Thyroid gland (tissue), 4 donors: ENCODE measurements around the gene GSN.

Experiments used
- POLR2A ChIP-seq, 2 donors: fragments of 450-650 bp; IDR thresholded peaks; one replicate each; pipeline ENCODE4 v1.6.1; 2017; ENCODE audit warnings: antibody characterized with exemption in 2 of 2, mild to moderate bottlenecking in 2 of 2, moderate library complexity in 1 of 2
- TF ChIP-seq, protein P1 (sequence below), 6 experiments: fragments of 200-600 bp in 3 of 6; fragments of 450-650 bp in 3 of 6; sonication (generic) in 3 of 6; IDR thresholded peaks; one replicate each; pipeline ENCODE4 v1.5.1; 2016 to 2019; ENCODE audit warnings: antibody characterized with exemption in 6 of 6, mild to moderate bottlenecking in 2 of 6, inconsistent platforms in 1 of 6, moderate library complexity in 1 of 6

DNA sequence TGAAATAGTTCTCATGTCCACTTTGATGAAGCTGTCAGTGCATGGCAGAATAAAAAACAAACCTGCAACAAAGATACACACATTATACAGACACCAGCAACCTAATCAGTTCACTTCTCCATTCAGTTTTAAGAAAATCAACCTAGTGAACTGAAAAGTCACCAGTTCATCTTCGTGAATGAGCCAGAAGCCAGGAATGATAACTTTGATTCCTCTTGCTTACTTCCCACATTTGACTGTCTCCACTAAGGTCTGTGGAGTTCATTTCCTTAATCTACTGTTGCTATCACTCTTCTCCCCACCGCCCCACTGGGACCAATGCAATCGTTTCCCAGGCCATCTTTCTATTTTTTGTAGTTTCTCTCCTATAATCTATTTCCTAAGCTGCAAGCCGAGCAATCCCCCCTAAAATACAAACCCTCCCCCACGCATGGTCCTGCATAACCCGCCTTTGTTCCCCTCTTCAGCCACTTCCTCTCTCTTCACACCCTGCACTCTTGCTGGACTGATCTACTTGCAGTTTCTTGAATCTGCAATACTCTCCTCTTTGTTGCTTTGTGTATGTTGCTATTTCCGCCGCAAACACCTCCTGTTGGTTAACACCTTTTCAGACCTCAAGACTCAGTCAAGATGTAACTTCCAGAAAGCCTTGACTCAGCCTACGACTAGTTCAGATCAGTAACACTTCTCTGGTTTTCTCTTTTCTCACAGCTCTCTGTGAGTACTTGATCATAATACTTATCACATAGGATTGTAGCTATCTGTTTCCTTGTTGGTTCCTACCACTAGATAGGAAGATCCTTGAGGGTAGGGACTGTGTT, 85.5 kb downstream of the GSN start:
- TF ChIP-seq, protein P1, sequence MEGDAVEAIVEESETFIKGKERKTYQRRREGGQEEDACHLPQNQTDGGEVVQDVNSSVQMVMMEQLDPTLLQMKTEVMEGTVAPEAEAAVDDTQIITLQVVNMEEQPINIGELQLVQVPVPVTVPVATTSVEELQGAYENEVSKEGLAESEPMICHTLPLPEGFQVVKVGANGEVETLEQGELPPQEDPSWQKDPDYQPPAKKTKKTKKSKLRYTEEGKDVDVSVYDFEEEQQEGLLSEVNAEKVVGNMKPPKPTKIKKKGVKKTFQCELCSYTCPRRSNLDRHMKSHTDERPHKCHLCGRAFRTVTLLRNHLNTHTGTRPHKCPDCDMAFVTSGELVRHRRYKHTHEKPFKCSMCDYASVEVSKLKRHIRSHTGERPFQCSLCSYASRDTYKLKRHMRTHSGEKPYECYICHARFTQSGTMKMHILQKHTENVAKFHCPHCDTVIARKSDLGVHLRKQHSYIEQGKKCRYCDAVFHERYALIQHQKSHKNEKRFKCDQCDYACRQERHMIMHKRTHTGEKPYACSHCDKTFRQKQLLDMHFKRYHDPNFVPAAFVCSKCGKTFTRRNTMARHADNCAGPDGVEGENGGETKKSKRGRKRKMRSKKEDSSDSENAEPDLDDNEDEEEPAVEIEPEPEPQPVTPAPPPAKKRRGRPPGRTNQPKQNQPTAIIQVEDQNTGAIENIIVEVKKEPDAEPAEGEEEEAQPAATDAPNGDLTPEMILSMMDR (IDR thresholded peaks at IDR 0.05), result no peak
- no peak for TF ChIP-seq POLR2A (IDR thresholded peaks at IDR 0.05)
